A673 (cell line): ENCODE data around the gene LHFPL6. TPM values are rescaled to one million over a fixed set of nuclear protein-coding genes. Genes with fewer than 3 reads are reported as not detected.
A peak's percentile ranks its signal among the peaks of the same experiment; 100 is the strongest.

Source experiments
- BruUV-seq: library from RNA; stranded (reverse); fragments of 400-500 nt; replicated peaks from 2 replicates; lab custom pipeline; 2021; lab: Mats Ljungman, UMichigan
- CTCF ChIA-PET: fragments of 300-600 bp; sonication (Branson Sonifier 250); formaldehyde crosslinking; loops from one replicate; lab custom pipeline; 2022; ENCODE audit warnings: antibody characterized with exemption; lab: Charles Lee
- POLR2A ChIA-PET: fragments of 300-600 bp; sonication (Branson Sonifier 250); formaldehyde crosslinking; loops from one replicate; lab custom pipeline; 2022; ENCODE audit warnings: antibody characterized with exemption; ENCODE audit not compliant: low non-redundant PET; lab: Charles Lee
- DNase-seq: peaks from one replicate; pipeline ENCODE4 v3.0.0-alpha.2; 2015; ENCODE audit warnings: low spot score
- H3K27ac ChIP-seq: fragments of 200-600 bp; sonication (generic); 2 replicates; pipeline ENCODE4 v1.5.1; 2016; ENCODE audit warnings: mixed run types, low read depth, mild to moderate bottlenecking, mixed read lengths, antibody characterized with exemption, low read length; ENCODE audit not compliant: poor library complexity, severe bottlenecking
- H3K27me3 ChIP-seq: fragments of 200-600 bp; sonication (generic); replicated peaks from 2 replicates; pipeline ENCODE4 v1.6.1; 2017; ENCODE audit warnings: mixed run types, low read depth, mild to moderate bottlenecking, mixed read lengths, antibody characterized with exemption, low read length; ENCODE audit not compliant: insufficient read depth, poor library complexity
- H3K36me3 ChIP-seq: fragments of 200-600 bp; sonication (generic); 2 replicates; pipeline ENCODE4 v1.6.1; 2016; ENCODE audit warnings: mixed run types, mild to moderate bottlenecking, mixed read lengths, antibody characterized with exemption, low read length; ENCODE audit not compliant: insufficient read depth, poor library complexity, severe bottlenecking
- H3K4me1 ChIP-seq: fragments of 200-600 bp; sonication (generic); 2 replicates; pipeline ENCODE4 v1.6.1; 2017; ENCODE audit warnings: mixed run types, mild to moderate bottlenecking, mixed read lengths, antibody characterized with exemption, low read length; ENCODE audit not compliant: insufficient read depth, poor library complexity, severe bottlenecking
- H3K4me3 ChIP-seq: fragments of 200-600 bp; sonication (generic); 2 replicates; pipeline ENCODE4 v1.5.1; 2016; ENCODE audit warnings: low read depth, mixed run types, mild to moderate bottlenecking, mixed read lengths, low read length; ENCODE audit not compliant: poor library complexity, severe bottlenecking
- H3K9me3 ChIP-seq: fragments of 200-600 bp; sonication (generic); 2 replicates; pipeline ENCODE4 v1.6.1; 2016; ENCODE audit warnings: mixed run types, low read depth, mild to moderate bottlenecking, mixed read lengths, antibody characterized with exemption, low read length; ENCODE audit not compliant: poor library complexity, severe bottlenecking
- EZH2 ChIP-seq: fragments of 200-600 bp; sonication (generic); IDR thresholded peaks from 2 replicates; pipeline ENCODE4 v1.6.1; 2017; ENCODE audit warnings: borderline replicate concordance, low read depth, mild to moderate bottlenecking, mixed read lengths, antibody characterized with exemption, low read length; ENCODE audit not compliant: poor library complexity, severe bottlenecking
- intact Hi-C: fragments of 100-400 bp; cut with micrococcal nuclease; formaldehyde crosslinking; loops from one replicate; pipeline ENCODE4 v1.10.0; 2022; ENCODE audit not compliant: unreplicated experiment
- total RNA-seq: library from RNA; stranded (reverse); gene quantifications from 2 replicates; pipeline ENCODE4 v1.2.3, GENCODE V29; 2021
- TF ChIP-seq, protein P1 (sequence below): fragments of 300-800, 200-600 bp; sonication (generic); conservative IDR thresholded peaks from 2 replicates; pipeline ENCODE4 v1.5.1; 2017; ENCODE audit warnings: low read depth, mild to moderate bottlenecking, antibody characterized with exemption, low read length, moderate library complexity, mixed read lengths

Gene LHFPL6
- total RNA-seq, 1 experiment from 2014 or later: 63.9 TPM

DNA sequence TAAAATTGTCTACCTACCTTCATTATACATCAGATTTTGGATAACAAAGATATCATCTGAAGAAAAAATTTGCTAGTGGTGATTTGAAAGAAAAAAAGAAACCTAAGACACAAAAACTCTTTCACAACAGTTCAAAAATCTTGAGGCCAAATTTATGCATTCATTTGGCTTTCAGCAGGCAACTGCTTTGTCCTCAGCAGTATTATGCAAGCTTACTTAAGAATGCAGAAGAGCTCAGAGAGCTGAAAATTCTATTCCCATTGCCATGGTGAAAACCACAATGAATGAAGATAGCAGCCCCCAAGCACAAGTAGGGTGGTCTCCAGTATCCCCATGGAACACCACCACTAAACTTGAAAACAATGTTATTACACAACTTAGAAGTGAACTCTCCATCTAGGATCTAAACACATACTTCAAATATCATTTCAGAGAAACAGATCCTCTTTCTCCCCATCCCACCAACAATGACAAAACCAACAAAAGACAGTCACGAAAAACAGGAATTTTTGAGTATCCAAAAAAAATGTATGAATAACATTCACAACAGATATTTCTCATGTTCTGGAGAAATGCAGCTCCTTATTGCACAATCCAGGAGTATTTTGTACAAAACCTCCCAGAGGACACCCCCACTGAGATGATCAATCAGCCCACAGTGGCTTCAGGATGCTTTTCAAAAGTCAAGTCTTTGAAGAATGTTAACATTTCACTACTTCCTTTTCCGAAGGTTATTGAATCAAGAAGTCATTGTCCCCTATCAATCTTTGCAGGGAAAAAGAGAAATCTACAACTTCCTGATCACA lies 192.7 kb downstream of the LHFPL6 start:
- Histone ChIP-seq H3K4me3 (peak overlapping the region; percentile 1), H3K36me3 (no peaks in the 10 kb centered on the region), H3K27ac (peak overlapping the region; percentile 87), H3K4me1 (peaks cover 97% of the 10 kb centered on the region), H3K27me3 (no peaks in the 10 kb centered on the region), H3K9me3 (no peaks in the 10 kb centered on the region)
- ChIA-PET POLR2A (interaction anchor here (0.6 kb wide), 1 partner anchor 100 kb away, joined by 3 read pairs; no protein-coding TSS in a partner anchor), CTCF (interaction anchor here (1.0 to 1.3 kb wide), 2 partner anchors 193 to 206 kb away, joined by 4 to 8 read pairs; no protein-coding TSS in a partner anchor)
- intact Hi-C loops: loop anchor here (2.0 to 10.0 kb wide), 2 partner anchors 39 to 85 kb away; no protein-coding TSS in a partner anchor
- peak; percentile 87 for DNase-seq
- TF ChIP-seq EZH2: no peak
- TF ChIP-seq, protein P1, sequence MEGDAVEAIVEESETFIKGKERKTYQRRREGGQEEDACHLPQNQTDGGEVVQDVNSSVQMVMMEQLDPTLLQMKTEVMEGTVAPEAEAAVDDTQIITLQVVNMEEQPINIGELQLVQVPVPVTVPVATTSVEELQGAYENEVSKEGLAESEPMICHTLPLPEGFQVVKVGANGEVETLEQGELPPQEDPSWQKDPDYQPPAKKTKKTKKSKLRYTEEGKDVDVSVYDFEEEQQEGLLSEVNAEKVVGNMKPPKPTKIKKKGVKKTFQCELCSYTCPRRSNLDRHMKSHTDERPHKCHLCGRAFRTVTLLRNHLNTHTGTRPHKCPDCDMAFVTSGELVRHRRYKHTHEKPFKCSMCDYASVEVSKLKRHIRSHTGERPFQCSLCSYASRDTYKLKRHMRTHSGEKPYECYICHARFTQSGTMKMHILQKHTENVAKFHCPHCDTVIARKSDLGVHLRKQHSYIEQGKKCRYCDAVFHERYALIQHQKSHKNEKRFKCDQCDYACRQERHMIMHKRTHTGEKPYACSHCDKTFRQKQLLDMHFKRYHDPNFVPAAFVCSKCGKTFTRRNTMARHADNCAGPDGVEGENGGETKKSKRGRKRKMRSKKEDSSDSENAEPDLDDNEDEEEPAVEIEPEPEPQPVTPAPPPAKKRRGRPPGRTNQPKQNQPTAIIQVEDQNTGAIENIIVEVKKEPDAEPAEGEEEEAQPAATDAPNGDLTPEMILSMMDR: no peak
- no TSS peak for BruUV-seq

DNA sequence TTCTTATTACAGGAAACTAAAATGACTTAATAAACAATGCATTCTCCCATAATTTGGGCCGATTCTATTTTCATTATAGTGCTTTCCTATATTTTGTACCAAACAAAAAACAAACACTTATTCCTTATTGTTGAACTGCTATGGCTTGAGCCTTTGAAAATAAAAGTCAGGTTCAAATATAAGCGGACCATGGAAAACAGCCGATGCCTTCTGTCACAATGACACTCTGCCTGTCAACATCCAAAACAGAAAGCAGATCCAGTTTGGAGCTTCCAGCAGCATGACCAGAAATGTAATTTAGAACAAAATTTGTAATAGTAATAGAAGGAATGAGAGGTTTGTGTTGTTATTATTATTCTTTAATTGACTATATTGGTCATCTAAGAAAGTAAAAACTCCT lies 194.5 kb downstream of the LHFPL6 start:
- intact Hi-C loops: no loop called here
- POLR2A ChIA-PET: no interaction called here
- Histone ChIP-seq H3K27ac (peak overlapping the region; percentile 87), H3K9me3 (no peaks in the 10 kb centered on the region), H3K4me3 (no peak overlapping the region), H3K4me1 (peaks cover 97% of the 10 kb centered on the region), H3K27me3 (no peaks in the 10 kb centered on the region), H3K36me3 (no peaks in the 10 kb centered on the region)
- CTCF ChIA-PET: no interaction called here
- TF ChIP-seq, protein P1: no peak
- TF ChIP-seq EZH2: no peak
- BruUV-seq: no TSS peak
- DNase-seq: no peak

- intact Hi-C loops: no loop called here
- Histone ChIP-seq H3K36me3 (no peaks in the 10 kb centered on the region), H3K27me3 (no peaks in the 10 kb centered on the region), H3K4me1 (peaks cover 97% of the 10 kb centered on the region), H3K4me3 (no peak overlapping the region), H3K27ac (peak overlapping the region; percentile 87), H3K9me3 (no peaks in the 10 kb centered on the region)
- ChIA-PET CTCF (no interaction called here), POLR2A (no interaction called here)
- TF ChIP-seq EZH2: no peak
- TF ChIP-seq, protein P1: no peak
- BruUV-seq: no TSS peak
- no peak for DNase-seq
Measured at GRCh38 chr13:39407786-39408185, 195.2 kb downstream of the LHFPL6 start.
